ENCODE measurements around the gene PLS1.
A peak's percentile ranks its signal among the peaks of the same experiment; 100 is the strongest.
"Not testable (repeated sequence)": the region's sequence is repeated elsewhere in the genome, so short reads cannot be mapped to it uniquely, and the experiment has no call there.

Gene PLS1

GRCh38 chr3:142595951-142596725 is at the start of gene PLS1:
TSS of gene PLS1 (plus strand) at chr3:142596393. CDS start at chr3:142664238, 67,845 bp downstream.
- no peak for TF ChIP-seq CTCF (IDR thresholded peaks at IDR 0.05; ENCODE audit: low read depth, low read length, missing control alignments)

GRCh38 chr3:142549986-142550385 is 46.2 kb upstream of the PLS1 start:
- in situ Hi-C loops (cut with HindIII; ENCODE audit: low sequenced_read_pairs), result no loop called here
- TF ChIP-seq CTCF (IDR thresholded peaks at IDR 0.05; ENCODE audit: low read depth, low read length, missing control alignments), result no peak
- no peak overlapping the region for H3K4me3 ChIP-seq (ENCODE audit: low read depth, low read length)
- no peak for DNase-seq (ENCODE audit: low read depth)

More at GRCh38 chr3:142595951-142596725, at the start of gene PLS1:
- in situ Hi-C loops (cut with HindIII; ENCODE audit: low sequenced_read_pairs), result loop anchor here (25.0 kb wide), 1 partner anchor 416 kb away; the partner anchor contains the start of gene U2SURP
- H3K4me3 ChIP-seq (ENCODE audit: low read depth, low read length), result peak within 1 kb of the TSS; percentile 76
- DNase-seq (ENCODE audit: low read depth), result peak; percentile 63

GRCh38 chr3:142552579-142552978 is 43.6 kb upstream of the PLS1 start:
- DNase-seq (ENCODE audit: low read depth); H3K4me3 ChIP-seq (ENCODE audit: low read depth, low read length); in situ Hi-C loops (cut with HindIII; ENCODE audit: low sequenced_read_pairs): not testable (repeated sequence)

GRCh38 chr3:142553741-142554140 is 42.5 kb upstream of the PLS1 start:
- no peak overlapping the region for H3K4me3 ChIP-seq (ENCODE audit: low read depth, low read length)
- in situ Hi-C loops (cut with HindIII; ENCODE audit: low sequenced_read_pairs), result no loop called here
- DNase-seq (ENCODE audit: low read depth), result no peak
- TF ChIP-seq CTCF (IDR thresholded peaks at IDR 0.05; ENCODE audit: low read depth, low read length, missing control alignments), result no peak

GRCh38 chr3:142560118-142560517 is 36.1 kb upstream of the PLS1 start:
- DNase-seq (ENCODE audit: low read depth), result no peak
- H3K4me3 ChIP-seq (ENCODE audit: low read depth, low read length), result no peak overlapping the region
- in situ Hi-C loops (cut with HindIII; ENCODE audit: low sequenced_read_pairs), result no loop called here
- no peak for TF ChIP-seq CTCF (IDR thresholded peaks at IDR 0.05; ENCODE audit: low read depth, low read length, missing control alignments)

- TF ChIP-seq CTCF (IDR thresholded peaks at IDR 0.05; ENCODE audit: low read depth, low read length, missing control alignments), result no peak
- in situ Hi-C loops (cut with HindIII; ENCODE audit: low sequenced_read_pairs), result no loop called here
Measured at GRCh38 chr3:142563496-142563997, 32.6 kb upstream of the PLS1 start.

GRCh38 chr3:142566096-142566495 is 30.1 kb upstream of the PLS1 start:
- no peak for DNase-seq (ENCODE audit: low read depth)
- H3K4me3 ChIP-seq (ENCODE audit: low read depth, low read length), result no peak overlapping the region
- in situ Hi-C loops (cut with HindIII; ENCODE audit: low sequenced_read_pairs), result no loop called here
- TF ChIP-seq CTCF (IDR thresholded peaks at IDR 0.05; ENCODE audit: low read depth, low read length, missing control alignments), result no peak

More at GRCh38 chr3:142563496-142563997, 32.6 kb upstream of the PLS1 start:
- no peak overlapping the region for H3K4me3 ChIP-seq (ENCODE audit: low read depth, low read length)
- DNase-seq (ENCODE audit: low read depth), result no peak

Data from astrocyte of the cerebellum (primary cell).